Right atrium auricular region (tissue), 2 donors: ENCODE data around the gene ELL. TPM values are rescaled to one million over a fixed set of nuclear protein-coding genes. Genes with fewer than 3 reads are reported as not detected.

ENCODE experiments used
- DNase-seq: peaks from one replicate; pipeline ENCODE4 v3.0.0-alpha.2; 2019; ENCODE audit warnings: low spot score
- H3K27ac ChIP-seq, 2 donors: fragments of 200-600 bp; sonication (generic); 1 replicate in 1 of 2; 2 replicates in 1 of 2; pipeline ENCODE4 v1.5.1; 2016 to 2019
- H3K27me3 ChIP-seq, 2 donors: fragments of 200-600 bp; sonication (generic); one replicate each; pipeline versions ENCODE4 v1.5.1 to v1.6.0; 2017 to 2019
- H3K36me3 ChIP-seq: fragments of 200-600 bp; sonication (generic); one replicate; pipeline ENCODE4 v1.5.1; 2016
- H3K4me1 ChIP-seq, 2 donors: fragments of 200-600 bp; sonication (generic); one replicate each; pipeline versions ENCODE4 v1.5.1 to v1.6.0; 2017 to 2019
- H3K4me3 ChIP-seq, 2 donors: fragments of 200-600 bp; sonication (generic); 1 replicate in 1 of 2; 2 replicates in 1 of 2; pipeline ENCODE4 v1.5.1; 2017 to 2019; ENCODE audit warnings: mild to moderate bottlenecking in 1 of 2, moderate library complexity in 1 of 2
- H3K9me3 ChIP-seq, 2 donors: fragments of 200-600 bp; sonication (generic); one replicate each; pipeline ENCODE4 v1.5.1; 2019
- CTCF ChIP-seq, 2 donors: fragments of 200-600 bp; sonication (generic); IDR thresholded peaks; one replicate each; pipeline ENCODE4 v1.5.1; 2019; ENCODE audit warnings: antibody characterized with exemption in 2 of 2
- total RNA-seq, 2 donors: library from RNA; depleted of rRNA; stranded (reverse); fragments of >200 nt; gene quantifications; one replicate each; pipeline ENCODE4 v1.1.0, GENCODE V29; 2016

ELL gene
- total RNA-seq, 2 donors from 2014 or later, result 12.4 to 17.5 TPM

- no peaks in the 10 kb centered on the region for H3K9me3 ChIP-seq
- H3K27ac ChIP-seq, result peak overlapping the region in 1 of 2 donors; percentile 16
Observed at GRCh38 chr19:18423258-18424020, 98.4 kb downstream of the ELL start.

GRCh38 chr19:18422530-18423191, 99.2 kb downstream of the ELL start:
- Histone ChIP-seq H3K4me3 (no peak overlapping the region), H3K27ac (no peak overlapping the region)

More at GRCh38 chr19:18423258-18424020, 98.4 kb downstream of the ELL start:
- DNase-seq, result no peak
- no peaks in the 10 kb centered on the region for H3K27me3 ChIP-seq
- H3K4me3 ChIP-seq, result no peak overlapping the region
- TF ChIP-seq CTCF (IDR thresholded peaks at IDR 0.05), result no peak
- no peaks in the 10 kb centered on the region for H3K36me3 ChIP-seq
- H3K4me1 ChIP-seq, result peaks cover 0 to 79% of the 10 kb centered on the region in 2 donors

GRCh38 chr19:18421371-18421959, 100.4 kb downstream of the ELL start:
- no peak for DNase-seq

More at GRCh38 chr19:18422530-18423191, 99.2 kb downstream of the ELL start:
- Histone ChIP-seq H3K27me3 (no peaks in the 10 kb centered on the region), H3K4me1 (peaks cover 0 to 83% of the 10 kb centered on the region in 2 donors), H3K36me3 (no peaks in the 10 kb centered on the region), H3K9me3 (no peaks in the 10 kb centered on the region)
- no peak for TF ChIP-seq CTCF (IDR thresholded peaks at IDR 0.05)
- no peak for DNase-seq

GRCh38 chr19:18420930-18421329, 100.9 kb downstream of the ELL start:
- no peak overlapping the region for H3K4me3 ChIP-seq
- no peak for DNase-seq
- no peaks in the 10 kb centered on the region for H3K27me3 ChIP-seq
- H3K27ac ChIP-seq, result peak overlapping the region in 1 of 2 donors; percentile 92
- no peaks in the 10 kb centered on the region for H3K36me3 ChIP-seq
- no peak for TF ChIP-seq CTCF (IDR thresholded peaks at IDR 0.05)
- H3K4me1 ChIP-seq, result peaks cover 0 to 86% of the 10 kb centered on the region in 2 donors
- no peaks in the 10 kb centered on the region for H3K9me3 ChIP-seq

More at GRCh38 chr19:18421371-18421959, 100.4 kb downstream of the ELL start:
- Histone ChIP-seq H3K4me3 (no peak overlapping the region), H3K4me1 (peaks cover 0 to 86% of the 10 kb centered on the region in 2 donors), H3K9me3 (no peaks in the 10 kb centered on the region), H3K27ac (no peak overlapping the region), H3K36me3 (no peaks in the 10 kb centered on the region), H3K27me3 (no peaks in the 10 kb centered on the region)
- no peak for TF ChIP-seq CTCF (IDR thresholded peaks at IDR 0.05)

DNA sequence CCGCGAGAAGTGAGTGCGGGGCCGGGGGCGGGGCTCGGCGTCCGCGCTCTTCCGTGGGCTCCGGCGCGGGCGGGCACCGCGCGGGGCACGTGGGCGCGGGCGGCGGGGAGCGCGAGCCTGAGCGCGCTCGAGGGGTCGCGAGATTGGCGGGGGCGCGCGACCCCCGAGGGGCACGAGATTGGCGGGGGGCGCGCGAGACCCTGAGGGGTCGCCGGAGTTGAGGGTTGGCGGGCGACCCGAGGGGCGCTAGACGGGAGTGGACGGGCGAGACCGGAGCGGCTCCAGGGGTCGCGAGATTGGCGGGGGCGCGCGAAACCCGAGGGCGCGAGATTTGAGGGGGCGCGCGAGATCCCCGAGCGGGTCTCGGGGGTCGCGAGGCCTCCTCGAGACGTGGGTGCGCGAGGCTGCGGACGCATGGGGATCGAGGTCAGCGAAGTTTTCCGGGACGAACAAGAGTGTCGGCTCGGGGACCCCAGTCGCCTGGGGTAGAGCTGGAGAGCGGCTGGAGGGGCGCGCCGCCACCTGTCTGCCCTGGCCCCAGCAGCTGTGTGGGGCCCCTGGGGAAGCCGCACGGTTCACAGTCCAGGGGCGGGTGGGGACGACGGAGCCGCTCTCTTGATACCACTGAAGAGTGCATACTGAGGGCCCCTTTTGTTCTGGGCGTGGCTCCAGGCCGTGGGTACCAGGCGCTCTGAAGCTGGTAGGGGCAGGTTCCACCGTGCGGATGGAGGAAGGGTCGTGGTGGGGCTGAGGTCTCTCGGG, 102.0 kb downstream of the ELL start:
- DNase-seq, result no peak
- TF ChIP-seq CTCF (IDR thresholded peaks at IDR 0.05), result no peak
- H3K4me3 ChIP-seq, result peak overlapping the region; percentile 59 to 74
- H3K4me1 ChIP-seq, result peaks cover 0 to 85% of the 10 kb centered on the region in 2 donors
- no peaks in the 10 kb centered on the region for H3K36me3 ChIP-seq
- peak overlapping the region; percentile 92 to 96 for H3K27ac ChIP-seq
- no peaks in the 10 kb centered on the region for H3K9me3 ChIP-seq
- H3K27me3 ChIP-seq, result no peaks in the 10 kb centered on the region
